Ovary (tissue), 9 donors: ENCODE measurements around the gene MAP1A. TPM values are rescaled to one million over a fixed set of nuclear protein-coding genes. Genes with fewer than 3 reads are reported as not detected.
"Not testable (repeated sequence)": the region's sequence is repeated elsewhere in the genome, so short reads cannot be mapped to it uniquely, and the experiment has no call there.

Source experiments
- DNase-seq, 5 donors: peaks; one replicate each; pipeline ENCODE4 v3.0.0-alpha.2; 2019 to 2020
- H3K27ac ChIP-seq, 2 donors: fragments of 200-600 bp; one replicate each; pipeline versions ENCODE4 v1.5.1 to v1.8.0; 2019 to 2022
- H3K27me3 ChIP-seq: fragments of 200-600 bp; one replicate; pipeline ENCODE4 v1.8.0; 2022
- H3K36me3 ChIP-seq: fragments of 200-600 bp; sonication (generic); one replicate; pipeline ENCODE4 v1.5.1; 2019
- H3K4me1 ChIP-seq: one replicate; pipeline ENCODE4 v1.8.1; 2013; ENCODE audit warnings: mild to moderate bottlenecking, moderate library complexity; ENCODE audit not compliant: insufficient read depth
- H3K4me3 ChIP-seq: fragments of 200-600 bp; sonication (generic); one replicate; pipeline ENCODE4 v1.5.1; 2017
- H3K9me3 ChIP-seq, 2 donors: fragments of 200-600 bp in 1 of 2; sonication (generic) in 1 of 2; one replicate each; pipeline versions ENCODE4 v1.5.1 to v1.8.1; 2013 to 2019; ENCODE audit warnings: mild to moderate bottlenecking in 1 of 2, moderate library complexity in 1 of 2
- EP300 ChIP-seq: sonication (generic); formaldehyde crosslinking; IDR thresholded peaks from one replicate; pipeline ENCODE4 v1.6.1; 2017; ENCODE audit warnings: antibody characterized with exemption
- POLR2A ChIP-seq: fragments of 450-650 bp; IDR thresholded peaks from one replicate; pipeline ENCODE4 v1.6.1; 2017; ENCODE audit warnings: antibody characterized with exemption, mild to moderate bottlenecking, moderate library complexity
- WGBS, 3 donors: extraction: QIAGEN DNeasy Blood & Tissue Kit in 1 of 3; methylation state at CpG; one replicate each; pipeline versions ENCODE4 v1.1.5 to v1.1.7; 2013 to 2017; 5-methylcytosine and 5-hydroxymethylcytosine counted together
- intact Hi-C, 4 donors: fragments of 100-400 bp; cut with DNase I; formaldehyde crosslinking; loops; one replicate each; pipeline versions ENCODE4 v1.11.0 to v1.15.1; 2022 to 2023
- polyA plus RNA-seq, 2 donors: library from polyadenylated mRNA; stranded (reverse); fragments of 200-250 nt in 1 of 2; fragments of 350-450 nt in 1 of 2; fragmentation: Illumina TruSeq in 1 of 2; extraction: RNeasy Lipid Tissue Mini Kit (QIAGEN cat#74804) in 1 of 2; gene quantifications; one replicate each; pipeline ENCODE4 v1.2.3, GENCODE V29; 2013 to 2014
- total RNA-seq, 7 donors: library from RNA; depleted of rRNA in 2 of 7; stranded (reverse); fragments of >200 nt in 2 of 7; fragmentation: NEBNext Ultra II Directional in 3 of 7; extraction: Animal tissue kit (Norgen Biotek cat#: 25700) in 3 of 7; gene quantifications; one replicate each; pipeline versions ENCODE4 v1.1.0 to v1.2.4, GENCODE V29; 2016 to 2023
- TF ChIP-seq, protein P1 (sequence below), 3 donors: fragments of 450-650 bp in 2 of 3; fragments of 200-600 bp in 1 of 3; IDR thresholded peaks; one replicate each; pipeline versions ENCODE4 v1.5.1 to v1.8.0; 2016 to 2022; ENCODE audit warnings: antibody characterized with exemption in 3 of 3, mild to moderate bottlenecking in 1 of 3
- donor health status: DM: no; HTN: no; CAD: no; lungs with moderate emphysema.
- donor health status: DM: no; HTN: no; CAD: no.
- donor health status: Bipolar disorder and iron deficiency.
- donor health status: DM: yes; HTN: yes; CAD: no.
- donor health status: DM: no; HTN: no; CAD: no.
- donor health status: DM: yes; HTN: yes; CAD: no.

The MAP1A gene
- total and polyA plus RNA-seq, 9 donors, result 4.0 to 35.1 (median 20.1) TPM

DNA sequence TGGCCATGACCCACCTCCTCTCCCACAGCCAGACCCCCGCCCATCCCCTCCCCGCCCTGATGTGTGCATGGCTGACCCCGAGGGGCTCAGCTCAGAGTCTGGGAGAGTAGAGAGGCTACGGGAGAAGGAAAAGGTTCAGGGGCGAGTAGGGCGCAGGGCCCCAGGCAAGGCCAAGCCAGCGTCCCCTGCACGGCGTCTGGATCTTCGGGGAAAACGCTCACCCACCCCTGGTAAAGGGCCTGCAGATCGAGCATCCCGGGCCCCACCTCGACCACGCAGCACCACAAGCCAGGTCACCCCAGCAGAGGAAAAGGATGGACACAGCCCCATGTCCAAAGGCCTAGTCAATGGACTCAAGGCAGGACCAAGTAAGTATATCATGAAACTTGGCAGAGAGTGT lies 11.7 kb downstream of the MAP1A start:
- Histone ChIP-seq H3K4me1 (no peaks in the 10 kb centered on the region), H3K27me3 (no peaks in the 10 kb centered on the region), H3K9me3 (no peaks in the 10 kb centered on the region), H3K4me3 (no peak overlapping the region), H3K36me3 (no peaks in the 10 kb centered on the region), H3K27ac (no peak overlapping the region)
- intact Hi-C loops, result no loop called here
- no peak for DNase-seq
- TF ChIP-seq POLR2A (no peak), EP300 (no peak)
- TF ChIP-seq, protein P1, sequence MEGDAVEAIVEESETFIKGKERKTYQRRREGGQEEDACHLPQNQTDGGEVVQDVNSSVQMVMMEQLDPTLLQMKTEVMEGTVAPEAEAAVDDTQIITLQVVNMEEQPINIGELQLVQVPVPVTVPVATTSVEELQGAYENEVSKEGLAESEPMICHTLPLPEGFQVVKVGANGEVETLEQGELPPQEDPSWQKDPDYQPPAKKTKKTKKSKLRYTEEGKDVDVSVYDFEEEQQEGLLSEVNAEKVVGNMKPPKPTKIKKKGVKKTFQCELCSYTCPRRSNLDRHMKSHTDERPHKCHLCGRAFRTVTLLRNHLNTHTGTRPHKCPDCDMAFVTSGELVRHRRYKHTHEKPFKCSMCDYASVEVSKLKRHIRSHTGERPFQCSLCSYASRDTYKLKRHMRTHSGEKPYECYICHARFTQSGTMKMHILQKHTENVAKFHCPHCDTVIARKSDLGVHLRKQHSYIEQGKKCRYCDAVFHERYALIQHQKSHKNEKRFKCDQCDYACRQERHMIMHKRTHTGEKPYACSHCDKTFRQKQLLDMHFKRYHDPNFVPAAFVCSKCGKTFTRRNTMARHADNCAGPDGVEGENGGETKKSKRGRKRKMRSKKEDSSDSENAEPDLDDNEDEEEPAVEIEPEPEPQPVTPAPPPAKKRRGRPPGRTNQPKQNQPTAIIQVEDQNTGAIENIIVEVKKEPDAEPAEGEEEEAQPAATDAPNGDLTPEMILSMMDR (IDR thresholded peaks at IDR 0.05), result no peak
- WGBS, 3 donors, result 91 to 95% (median 94%) methylated on average over 15 of the region's 15 CpGs

DNA sequence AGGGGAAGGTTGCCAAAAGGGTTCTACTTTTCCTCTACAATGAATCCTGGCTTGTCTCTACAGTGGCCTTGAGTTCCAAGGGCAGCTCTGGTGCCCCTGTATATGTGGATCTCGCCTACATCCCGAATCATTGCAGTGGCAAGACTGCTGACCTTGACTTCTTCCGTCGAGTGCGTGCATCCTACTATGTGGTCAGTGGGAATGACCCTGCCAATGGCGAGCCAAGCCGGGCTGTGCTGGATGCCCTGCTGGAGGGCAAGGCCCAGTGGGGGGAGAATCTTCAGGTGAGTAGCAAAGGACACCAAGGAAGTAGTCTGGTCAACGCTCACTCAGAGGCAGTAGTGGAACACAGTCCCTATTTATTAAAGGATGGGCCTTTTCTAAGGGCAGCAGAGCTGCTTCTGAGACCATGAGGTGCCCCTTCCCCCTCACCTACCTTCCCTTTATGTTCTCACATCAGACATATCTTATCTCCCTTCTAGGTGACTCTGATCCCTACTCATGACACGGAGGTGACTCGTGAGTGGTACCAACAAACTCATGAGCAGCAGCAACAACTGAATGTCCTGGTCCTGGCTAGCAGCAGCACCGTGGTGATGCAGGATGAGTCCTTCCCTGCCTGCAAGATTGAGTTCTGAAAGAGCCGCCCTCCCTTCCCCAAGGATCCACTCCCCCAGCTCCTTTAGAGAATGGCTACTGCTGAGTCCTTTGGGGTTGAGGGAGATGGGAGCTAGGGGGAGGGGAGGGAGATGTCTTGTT lies 12.4 kb downstream of the MAP1A start:
- TF ChIP-seq, protein P1 (IDR thresholded peaks at IDR 0.05), result no peak
- no peak for TF ChIP-seq EP300
- TF ChIP-seq POLR2A, result no peak
- H3K27ac ChIP-seq, result no peak overlapping the region
- H3K4me3 ChIP-seq, result no peak overlapping the region
- 80 to 88% (median 86%) methylated on average over 12 of the region's 12 CpGs for WGBS, 3 donors
- DNase-seq, result no peak
- H3K27me3 ChIP-seq, result no peaks in the 10 kb centered on the region
- no peaks in the 10 kb centered on the region for H3K4me1 ChIP-seq
- no peaks in the 10 kb centered on the region for H3K9me3 ChIP-seq
- H3K36me3 ChIP-seq, result no peaks in the 10 kb centered on the region
- intact Hi-C loops, result no loop called here

DNA sequence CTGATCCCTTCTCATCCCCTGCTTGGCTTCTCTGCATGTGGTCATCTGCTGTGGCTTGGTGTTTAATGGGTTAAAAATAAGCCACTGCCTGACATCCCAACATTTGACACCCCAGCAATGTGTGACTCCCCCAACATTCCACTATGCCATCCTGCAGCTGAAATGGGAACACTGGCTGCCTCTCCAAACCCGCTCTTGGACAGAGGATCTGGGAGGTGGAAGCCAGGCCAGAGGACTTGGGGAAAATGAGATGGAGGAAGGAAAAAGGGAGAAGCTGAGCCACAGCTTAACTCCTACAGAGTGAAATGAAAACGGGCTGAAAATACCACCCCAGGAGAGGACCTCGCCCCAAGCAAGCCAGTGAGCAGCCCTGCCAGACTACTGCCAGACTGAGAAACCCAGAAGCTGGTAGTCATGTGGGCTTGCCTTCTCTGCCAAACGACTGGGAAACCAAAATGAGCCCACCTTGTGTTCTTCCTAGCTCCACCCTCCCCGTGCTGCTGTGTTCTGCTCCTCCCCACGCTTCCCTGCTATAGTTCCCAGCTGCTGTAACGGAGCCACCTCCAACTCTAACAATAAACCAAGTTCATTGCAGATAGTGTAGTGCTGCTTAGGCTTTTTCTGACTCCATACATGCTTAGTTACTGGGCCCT lies 13.7 kb downstream of the MAP1A start:
- H3K27me3 ChIP-seq, result no peaks in the 10 kb centered on the region
- no peaks in the 10 kb centered on the region for H3K36me3 ChIP-seq
- no peaks in the 10 kb centered on the region for H3K4me1 ChIP-seq
- H3K27ac ChIP-seq, result no peak overlapping the region
- DNase-seq, result no peak
- H3K9me3 ChIP-seq, result no peaks in the 10 kb centered on the region
- TF ChIP-seq, protein P1 (IDR thresholded peaks at IDR 0.05), result no peak
- TF ChIP-seq EP300 (no peak), POLR2A (no peak)
- intact Hi-C loops, result no loop called here
- no peak overlapping the region for H3K4me3 ChIP-seq
- 7 to 12% (median 10%) methylated on average over 7 of the region's 7 CpGs for WGBS, 3 donors

DNA sequence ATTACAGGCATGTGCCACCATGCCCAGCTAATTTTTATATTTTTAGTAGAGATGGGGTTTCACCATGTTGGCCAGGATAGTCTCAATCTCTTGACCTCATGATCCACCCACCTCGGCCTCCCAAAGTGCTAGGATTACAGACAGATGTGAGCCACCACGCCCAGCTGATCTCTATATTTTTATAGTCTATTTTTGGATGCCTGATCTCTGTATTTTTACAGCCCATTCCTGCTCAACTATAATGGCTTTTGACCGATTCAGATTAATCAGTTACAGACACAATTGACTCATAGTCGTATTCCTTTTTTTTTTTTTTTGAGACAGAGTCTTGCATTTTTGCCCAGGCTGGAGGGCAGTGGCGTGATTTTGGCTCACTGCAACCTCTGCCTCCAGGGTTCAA lies 15.4 kb downstream of the MAP1A start:
- H3K36me3 ChIP-seq, H3K27ac ChIP-seq, DNase-seq, H3K4me1 ChIP-seq, intact Hi-C loops, H3K9me3 ChIP-seq, H3K4me3 ChIP-seq, H3K27me3 ChIP-seq: not testable (repeated sequence)
- WGBS, 3 donors, result 89 to 93% (median 92%) methylated on average over 5 of the region's 5 CpGs

DNA sequence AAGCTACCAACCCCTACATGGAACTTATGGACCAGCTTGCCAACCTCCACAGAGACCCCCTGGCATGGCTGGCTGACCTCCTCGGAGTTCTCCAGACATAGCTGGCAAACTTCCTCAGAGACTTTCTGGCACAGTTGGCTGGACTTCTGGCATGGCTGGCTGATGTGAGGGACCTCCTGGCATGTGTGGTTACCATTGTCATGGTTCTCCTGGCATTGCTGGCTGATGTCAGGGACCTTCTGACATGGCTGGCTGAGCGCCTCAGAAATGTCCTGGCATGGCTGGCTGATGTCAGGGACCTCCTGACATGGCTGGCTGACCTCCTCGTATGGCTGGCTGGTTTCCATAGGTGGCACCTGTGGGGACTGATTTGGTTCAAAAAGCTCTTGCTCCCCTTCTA lies 17.5 kb downstream of the MAP1A start:
- WGBS, 3 donors, result 88 to 98% (median 88%) methylated on average over 3 of the region's 3 CpGs
- intact Hi-C loops, result no loop called here
- no peak overlapping the region for H3K4me3 ChIP-seq
- H3K9me3 ChIP-seq, result no peaks in the 10 kb centered on the region
- TF ChIP-seq EP300, result no peak
- DNase-seq, result no peak
- H3K27me3 ChIP-seq, result no peaks in the 10 kb centered on the region
- no peaks in the 10 kb centered on the region for H3K36me3 ChIP-seq
- no peaks in the 10 kb centered on the region for H3K4me1 ChIP-seq
- H3K27ac ChIP-seq, result no peak overlapping the region
